HepG2 (cell line): ENCODE measurements around the gene HES1. TPM values are rescaled to one million over a fixed set of nuclear protein-coding genes. Genes with fewer than 3 reads are reported as not detected.

Experiments used
- CHD4 ChIP-seq: fragments of 200-600 bp; sonication (generic); IDR thresholded peaks from 2 replicates; pipeline ENCODE4 v1.7.0; 2017; ENCODE audit warnings: mild to moderate bottlenecking, low read length, borderline replicate concordance
- FOXO1 ChIP-seq: sonication (generic); formaldehyde crosslinking; IDR thresholded peaks from 2 replicates; pipeline ENCODE4 v1.4.0; 2020; ENCODE audit warnings: missing genetic modification reagents
- KDM2A ChIP-seq: sonication (generic); formaldehyde crosslinking; IDR thresholded peaks from 2 replicates; pipeline ENCODE4 v1.4.0; 2020; ENCODE audit warnings: low read depth, missing genetic modification reagents, borderline replicate concordance
- MAF1 ChIP-seq: sonication (generic); formaldehyde crosslinking; IDR thresholded peaks from 2 replicates; pipeline ENCODE4 v1.5.0; 2020; ENCODE audit warnings: missing genetic modification reagents, borderline replicate concordance
- NCOA1 ChIP-seq: sonication (generic); formaldehyde crosslinking; IDR thresholded peaks from 2 replicates; pipeline ENCODE4 v1.9.0; 2021; ENCODE audit warnings: missing genetic modification reagents
- RBM22 ChIP-seq: fragments of 200-400 bp; formaldehyde crosslinking; optimal IDR thresholded peaks from 2 replicates; pipeline ENCODE3; 2017; ENCODE audit warnings: mild to moderate bottlenecking, low read length, moderate library complexity
- SIN3A ChIP-seq: IDR thresholded peaks from 2 replicates; pipeline ENCODE4 v1.6.1; 2011; ENCODE audit warnings: low read depth, mild to moderate bottlenecking, control low read depth, low read length, borderline replicate concordance
- SMAD9 ChIP-seq: sonication (generic); formaldehyde crosslinking; IDR thresholded peaks from 2 replicates; pipeline ENCODE4 v1.5.1; 2020; ENCODE audit warnings: mild to moderate bottlenecking, missing genetic modification reagents
- SP2 ChIP-seq: sonication (generic); formaldehyde crosslinking; IDR thresholded peaks from 2 replicates; pipeline ENCODE4 v1.5.1; 2020; ENCODE audit warnings: mild to moderate bottlenecking, missing genetic modification reagents
- SPEN ChIP-seq: sonication (generic); formaldehyde crosslinking; IDR thresholded peaks from 2 replicates; pipeline ENCODE4 v1.5.1; 2020; ENCODE audit warnings: low read depth, mild to moderate bottlenecking, missing genetic modification reagents
- ZBTB33 ChIP-seq: sonication (generic); formaldehyde crosslinking; IDR thresholded peaks from 2 replicates; pipeline ENCODE4 v1.4.0; 2020; ENCODE audit warnings: missing genetic modification reagents
- ZBTB4 ChIP-seq: sonication (generic); formaldehyde crosslinking; IDR thresholded peaks from 2 replicates; pipeline ENCODE4 v1.4.0; 2020; ENCODE audit warnings: missing genetic modification reagents, mild to moderate bottlenecking, borderline replicate concordance
- ZFP1 ChIP-seq: IDR thresholded peaks from 2 replicates; pipeline ENCODE4 v1.6.1; 2016
- ZMYM2 ChIP-seq: sonication (generic); formaldehyde crosslinking; IDR thresholded peaks from 2 replicates; pipeline ENCODE4 v1.8.0; 2022; ENCODE audit warnings: mild to moderate bottlenecking, missing genetic modification reagents
- ZNF280B ChIP-seq: sonication (generic); formaldehyde crosslinking; IDR thresholded peaks from 2 replicates; pipeline ENCODE4 v1.5.0; 2020; ENCODE audit warnings: missing genetic modification reagents, mild to moderate bottlenecking, borderline replicate concordance
- ZNF563 ChIP-seq: sonication (generic); formaldehyde crosslinking; IDR thresholded peaks from 2 replicates; pipeline ENCODE4 v1.8.0; 2022; ENCODE audit warnings: mild to moderate bottlenecking, moderate library complexity, missing genetic modification reagents
- ZNF709 ChIP-seq: sonication (generic); formaldehyde crosslinking; IDR thresholded peaks from 2 replicates; pipeline ENCODE4 v1.5.0; 2020; ENCODE audit warnings: mild to moderate bottlenecking, missing genetic modification reagents
- ZNF749 ChIP-seq: sonication (generic); formaldehyde crosslinking; IDR thresholded peaks from 2 replicates; pipeline ENCODE4 v1.8.0; 2022; ENCODE audit warnings: mild to moderate bottlenecking, missing genetic modification reagents, moderate library complexity, borderline replicate concordance
- ZNF780A ChIP-seq: sonication (generic); formaldehyde crosslinking; IDR thresholded peaks from 2 replicates; pipeline ENCODE4 v1.8.0; 2022; ENCODE audit warnings: mild to moderate bottlenecking, missing genetic modification reagents, moderate library complexity
- ZSCAN12 ChIP-seq: sonication (generic); formaldehyde crosslinking; IDR thresholded peaks from 2 replicates; pipeline ENCODE4 v1.9.0; 2021; ENCODE audit warnings: mild to moderate bottlenecking, missing genetic modification reagents
- ZSCAN25 ChIP-seq: sonication (generic); formaldehyde crosslinking; IDR thresholded peaks from 2 replicates; pipeline ENCODE4 v1.8.0; 2022; ENCODE audit warnings: mild to moderate bottlenecking, missing genetic modification reagents
- polyA plus RNA-seq, 8 experiments: library from polyadenylated mRNA; depleted of rRNA in 3 of 8; stranded (reverse) in 7 of 8; unstranded in 1 of 8; fragments of >200 nt; fragmentation: Illumina TruSeq in 4 of 8; extraction: Trizol in 4 of 8; gene quantifications; 2 replicates each; pipeline versions ENCODE4 v1.2.1 to v1.2.3, GENCODE V29; 2011 to 2016; ENCODE audit warnings: low read depth in 4 of 8, missing spikeins in 1 of 8, mixed read lengths in 1 of 8; ENCODE audit not compliant: insufficient read depth in 1 of 8
- total RNA-seq, 5 experiments: library from RNA; depleted of rRNA; stranded (reverse); fragments of >200 nt; fragmentation: Illumina TruSeq; extraction: Trizol; gene quantifications; 2 replicates each; pipeline ENCODE4 v1.2.3, GENCODE V29; 2016; ENCODE audit warnings: low read depth in 1 of 5
- TF ChIP-seq, protein P1 (sequence below): sonication (generic); formaldehyde crosslinking; IDR thresholded peaks from 2 replicates; pipeline ENCODE4 v1.5.1; 2020; ENCODE audit warnings: mild to moderate bottlenecking, moderate library complexity, missing genetic modification reagents

Gene HES1
- total and polyA plus RNA-seq, 2 of the 13 experiments (the other 11 are each of a cell fraction or from before 2014, with no cell fraction given), result 15.4 to 19.8 TPM

DNA sequence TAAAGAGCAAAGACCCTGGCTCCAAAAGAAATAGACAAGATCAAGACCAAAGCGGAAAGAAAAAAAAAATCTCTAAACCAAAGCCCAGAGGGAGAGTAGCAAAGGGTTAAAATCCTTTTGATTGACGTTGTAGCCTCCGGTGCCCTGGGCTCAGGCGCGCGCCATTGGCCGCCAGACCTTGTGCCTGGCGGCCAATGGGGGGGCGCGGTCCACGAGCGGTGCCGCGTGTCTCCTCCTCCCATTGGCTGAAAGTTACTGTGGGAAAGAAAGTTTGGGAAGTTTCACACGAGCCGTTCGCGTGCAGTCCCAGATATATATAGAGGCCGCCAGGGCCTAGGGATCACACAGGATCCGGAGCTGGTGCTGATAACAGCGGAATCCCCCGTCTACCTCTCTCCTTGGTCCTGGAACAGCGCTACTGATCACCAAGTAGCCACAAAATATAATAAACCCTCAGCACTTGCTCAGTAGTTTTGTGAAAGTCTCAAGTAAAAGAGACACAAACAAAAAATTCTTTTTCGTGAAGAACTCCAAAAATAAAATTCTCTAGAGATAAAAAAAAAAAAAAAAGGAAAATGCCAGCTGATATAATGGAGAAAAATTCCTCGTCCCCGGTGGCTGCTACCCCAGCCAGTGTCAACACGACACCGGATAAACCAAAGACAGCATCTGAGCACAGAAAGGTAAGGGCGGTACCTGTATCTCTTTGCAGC lies at the start of gene HES1 (continued):
- no peak for TF ChIP-seq ZBTB4 (CRISPR knock-in tag)
- TF ChIP-seq ZFP1 (CRISPR knock-in tag), result 0 out of 2 replicates have a peak, but pooled peaks have one; percentile 37
- peak; percentile 78; the same call in 1 of the 2 replicates for TF ChIP-seq ZSCAN12
- no peak for TF ChIP-seq NCOA1 (CRISPR knock-in tag)
- TF ChIP-seq SIN3A, result peak; percentile 92; the same call in 1 of the 2 replicates
- TF ChIP-seq ZNF709 (CRISPR knock-in tag), result peak; percentile 82
- TF ChIP-seq FOXO1 (CRISPR knock-in tag), result peak; percentile 39; the same call in 1 of the 2 replicates
- peak; percentile 39; the same call in 1 of the 2 replicates for TF ChIP-seq ZNF563 (CRISPR knock-in tag)
- no peak for TF ChIP-seq ZSCAN25
- TF ChIP-seq, protein P1, sequence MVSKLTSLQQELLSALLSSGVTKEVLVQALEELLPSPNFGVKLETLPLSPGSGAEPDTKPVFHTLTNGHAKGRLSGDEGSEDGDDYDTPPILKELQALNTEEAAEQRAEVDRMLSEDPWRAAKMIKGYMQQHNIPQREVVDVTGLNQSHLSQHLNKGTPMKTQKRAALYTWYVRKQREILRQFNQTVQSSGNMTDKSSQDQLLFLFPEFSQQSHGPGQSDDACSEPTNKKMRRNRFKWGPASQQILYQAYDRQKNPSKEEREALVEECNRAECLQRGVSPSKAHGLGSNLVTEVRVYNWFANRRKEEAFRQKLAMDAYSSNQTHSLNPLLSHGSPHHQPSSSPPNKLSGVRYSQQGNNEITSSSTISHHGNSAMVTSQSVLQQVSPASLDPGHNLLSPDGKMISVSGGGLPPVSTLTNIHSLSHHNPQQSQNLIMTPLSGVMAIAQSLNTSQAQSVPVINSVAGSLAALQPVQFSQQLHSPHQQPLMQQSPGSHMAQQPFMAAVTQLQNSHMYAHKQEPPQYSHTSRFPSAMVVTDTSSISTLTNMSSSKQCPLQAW (CRISPR knock-in tag), result peak; percentile 62
- no peak for TF ChIP-seq ZNF780A (CRISPR knock-in tag)
- TF ChIP-seq SMAD9 (CRISPR knock-in tag), result no peak
- no peak for TF ChIP-seq ZMYM2
- peak; percentile 78 for TF ChIP-seq KDM2A
- TF ChIP-seq ZNF280B (CRISPR knock-in tag), result peak; percentile 47; the same call in 1 of the 2 replicates
- no peak for TF ChIP-seq RBM22
- TF ChIP-seq MAF1 (CRISPR knock-in tag), result no peak
- TF ChIP-seq SP2 (CRISPR knock-in tag), result peak; percentile 63; the same call in 1 of the 2 replicates
- TF ChIP-seq CHD4, result no peak
- TF ChIP-seq ZBTB33 (CRISPR knock-in tag), result 0 out of 2 replicates have a peak, but pooled peaks have one; percentile 27
- TF ChIP-seq ZNF749 (CRISPR knock-in tag), result no peak
- peak; percentile 91 for TF ChIP-seq SPEN (CRISPR knock-in tag)
